ENCODE results near the gene CDH13. TPM values are rescaled to one million over a fixed set of nuclear protein-coding genes. Genes with fewer than 3 reads are reported as not detected.

CDH13 gene
- total and polyA plus RNA-seq, 7 donors, result 6.1 to 30.7 (median 22.8) TPM

DNA sequence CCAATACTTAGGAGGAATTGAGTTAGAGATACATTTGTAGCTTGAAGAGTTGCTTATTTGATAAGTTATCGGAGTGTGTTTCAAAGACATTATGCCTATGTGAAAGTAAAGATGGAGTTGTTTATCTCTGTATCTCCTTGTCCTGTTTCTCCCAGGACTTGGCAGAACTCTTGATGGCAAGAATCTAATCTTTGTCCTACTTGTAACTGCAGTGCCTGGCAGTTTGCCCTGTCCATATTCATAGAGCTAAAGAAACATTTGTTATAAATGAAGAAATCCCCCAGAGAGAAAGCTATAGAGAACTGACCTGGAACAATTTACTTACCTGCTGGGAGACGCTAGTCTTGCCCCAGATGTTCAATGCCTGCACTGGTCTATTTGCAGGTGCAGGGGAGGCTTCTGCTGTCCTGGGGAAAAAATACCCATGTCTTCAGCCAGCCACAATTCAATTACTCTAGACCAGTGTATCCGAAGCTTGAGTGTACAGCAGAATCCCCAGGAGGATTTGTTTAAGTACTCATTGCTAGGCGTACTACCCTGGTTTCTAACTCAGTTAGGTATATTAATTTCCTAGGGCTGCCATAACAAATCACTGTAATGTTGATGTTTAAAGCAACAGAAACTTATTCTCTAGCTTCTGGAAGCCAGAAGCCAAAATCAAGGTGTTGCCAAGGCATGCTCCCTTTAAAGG lies 771.0 kb downstream of the CDH13 start:
- 66 to 77% (median 72%) methylated on average over 4 of the region's 4 CpGs for WGBS, 3 donors
- ATAC-seq, result no peak
- H3K27me3 ChIP-seq (ENCODE audit: insufficient read depth in 3 of 3, low read length in 2 of 3), result no peaks in the 10 kb centered on the region

DNA sequence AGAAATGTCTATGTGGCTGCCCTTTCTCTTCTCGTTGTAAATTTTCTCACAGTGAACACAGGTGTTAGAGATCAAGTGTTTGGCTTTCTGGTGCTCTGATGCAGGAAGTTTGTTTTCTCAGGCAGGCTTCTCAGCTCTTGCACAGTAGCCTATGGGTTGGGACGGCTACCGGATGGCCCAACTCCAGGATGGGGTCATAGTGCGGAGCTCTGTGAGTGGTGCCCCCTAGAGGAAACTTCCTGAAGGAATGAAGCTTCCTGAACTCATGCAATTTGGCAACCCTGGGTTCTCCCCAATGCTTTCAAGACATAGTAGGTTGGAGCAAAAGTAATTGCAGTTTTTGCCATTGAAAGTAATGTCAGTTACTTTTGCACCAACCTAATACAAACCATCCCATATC lies 773.5 kb downstream of the CDH13 start:
- ATAC-seq (no peak), DNase-seq (no peak)
- no peak overlapping the region for H3K27ac ChIP-seq
- H3K4me1 ChIP-seq, result no peaks in the 10 kb centered on the region
- H3K4me3 ChIP-seq, result no peak overlapping the region
- intact Hi-C loops (cut with DNase I), result no loop called here
- no peaks in the 10 kb centered on the region for H3K36me3 ChIP-seq (ENCODE audit: insufficient read depth in 1 of 2, low read depth in 1 of 2)
- no peaks in the 10 kb centered on the region for H3K27me3 ChIP-seq (ENCODE audit: insufficient read depth in 3 of 3, low read length in 2 of 3)
- no peaks in the 10 kb centered on the region for H3K9me3 ChIP-seq
- TF ChIP-seq, protein P1, sequence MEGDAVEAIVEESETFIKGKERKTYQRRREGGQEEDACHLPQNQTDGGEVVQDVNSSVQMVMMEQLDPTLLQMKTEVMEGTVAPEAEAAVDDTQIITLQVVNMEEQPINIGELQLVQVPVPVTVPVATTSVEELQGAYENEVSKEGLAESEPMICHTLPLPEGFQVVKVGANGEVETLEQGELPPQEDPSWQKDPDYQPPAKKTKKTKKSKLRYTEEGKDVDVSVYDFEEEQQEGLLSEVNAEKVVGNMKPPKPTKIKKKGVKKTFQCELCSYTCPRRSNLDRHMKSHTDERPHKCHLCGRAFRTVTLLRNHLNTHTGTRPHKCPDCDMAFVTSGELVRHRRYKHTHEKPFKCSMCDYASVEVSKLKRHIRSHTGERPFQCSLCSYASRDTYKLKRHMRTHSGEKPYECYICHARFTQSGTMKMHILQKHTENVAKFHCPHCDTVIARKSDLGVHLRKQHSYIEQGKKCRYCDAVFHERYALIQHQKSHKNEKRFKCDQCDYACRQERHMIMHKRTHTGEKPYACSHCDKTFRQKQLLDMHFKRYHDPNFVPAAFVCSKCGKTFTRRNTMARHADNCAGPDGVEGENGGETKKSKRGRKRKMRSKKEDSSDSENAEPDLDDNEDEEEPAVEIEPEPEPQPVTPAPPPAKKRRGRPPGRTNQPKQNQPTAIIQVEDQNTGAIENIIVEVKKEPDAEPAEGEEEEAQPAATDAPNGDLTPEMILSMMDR (IDR thresholded peaks at IDR 0.05), result no peak
- WGBS, 3 donors, result 46 to 56% (median 48%) methylated on average over 4 of the region's 4 CpGs

More for the DNA sequence above, 771.0 kb downstream of the CDH13 start:
- intact Hi-C loops (cut with DNase I), result no loop called here
- DNase-seq, result no peak
- TF ChIP-seq, protein P1 (IDR thresholded peaks at IDR 0.05), result no peak
- no peak overlapping the region for H3K27ac ChIP-seq
- no peaks in the 10 kb centered on the region for H3K36me3 ChIP-seq (ENCODE audit: insufficient read depth in 1 of 2, low read depth in 1 of 2)
- H3K4me1 ChIP-seq, result no peaks in the 10 kb centered on the region
- H3K9me3 ChIP-seq, result no peaks in the 10 kb centered on the region
- H3K4me3 ChIP-seq, result no peak overlapping the region

DNA sequence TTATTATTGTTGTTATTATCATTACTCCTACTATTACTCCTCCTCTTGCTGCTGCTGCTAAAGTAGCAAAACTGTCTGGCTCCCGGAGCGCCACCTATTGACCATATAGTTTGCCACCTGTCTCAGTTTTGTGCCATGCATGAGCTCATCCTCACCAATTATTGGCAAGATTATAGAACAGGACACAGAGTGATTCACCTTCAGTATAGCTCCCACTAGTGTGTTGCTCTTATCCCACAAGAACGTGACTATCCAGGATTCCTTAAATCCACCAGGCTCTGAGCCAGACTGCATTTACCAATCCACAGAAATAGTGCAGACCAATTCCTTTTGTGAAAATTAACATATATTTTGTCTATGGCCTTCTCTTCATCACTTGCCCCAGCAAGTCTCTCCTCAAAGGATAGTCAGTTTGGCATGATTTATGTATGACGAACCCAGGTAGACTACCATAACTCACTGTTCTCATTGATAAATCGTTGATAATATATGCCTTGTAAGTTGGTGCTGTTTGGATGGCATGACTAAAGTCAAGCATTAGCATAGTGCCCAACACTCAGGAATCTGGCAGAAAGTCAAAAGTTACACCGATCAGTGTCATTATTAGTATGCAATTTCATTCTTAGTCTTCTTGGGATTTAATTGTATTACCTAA lies 775.5 kb downstream of the CDH13 start:
- TF ChIP-seq, protein P1 (IDR thresholded peaks at IDR 0.05), result no peak
- DNase-seq (no peak), ATAC-seq (no peak)
- H3K9me3 ChIP-seq, result no peaks in the 10 kb centered on the region
- intact Hi-C loops (cut with DNase I), result no loop called here
- no peaks in the 10 kb centered on the region for H3K36me3 ChIP-seq (ENCODE audit: insufficient read depth in 1 of 2, low read depth in 1 of 2)
- no peaks in the 10 kb centered on the region for H3K27me3 ChIP-seq (ENCODE audit: insufficient read depth in 3 of 3, low read length in 2 of 3)
- no peaks in the 10 kb centered on the region for H3K4me1 ChIP-seq
- H3K4me3 ChIP-seq, result no peak overlapping the region
- H3K27ac ChIP-seq, result no peak overlapping the region
- 73 to 83% (median 75%) methylated on average over 6 of the region's 6 CpGs for WGBS, 3 donors

DNA sequence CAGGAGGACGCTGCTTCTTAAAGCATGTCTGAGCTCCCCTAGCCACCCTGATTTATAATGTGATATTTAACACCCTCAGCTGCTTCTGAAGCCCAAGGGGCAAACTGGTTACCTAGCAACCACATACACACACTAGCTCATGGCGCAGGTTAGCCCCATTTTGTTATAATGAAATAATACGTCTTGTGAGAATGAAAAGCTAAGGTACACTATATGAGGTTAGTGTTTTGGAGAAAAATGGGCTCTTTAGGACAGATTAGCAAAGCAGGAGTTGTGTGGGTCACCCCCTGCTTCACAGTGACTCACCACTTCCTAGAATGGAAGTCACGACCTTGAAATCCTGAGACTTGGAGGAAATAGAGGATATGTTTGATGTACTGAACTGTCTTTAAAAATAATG lies 776.2 kb downstream of the CDH13 start:
- Histone ChIP-seq H3K4me3 (no peak overlapping the region), H3K36me3 (ENCODE audit: insufficient read depth in 1 of 2, low read depth in 1 of 2) (no peaks in the 10 kb centered on the region), H3K27me3 (ENCODE audit: insufficient read depth in 3 of 3, low read length in 2 of 3) (no peaks in the 10 kb centered on the region), H3K27ac (no peak overlapping the region), H3K9me3 (no peaks in the 10 kb centered on the region), H3K4me1 (no peaks in the 10 kb centered on the region)
- TF ChIP-seq, protein P1 (IDR thresholded peaks at IDR 0.05), result no peak
- ATAC-seq (no peak), DNase-seq (no peak)
- intact Hi-C loops (cut with DNase I), result no loop called here
- 38 to 55% (median 55%) methylated on average over 4 of the region's 4 CpGs for WGBS, 3 donors

Data from psoas muscle (tissue), 8 donors.